K562 (cell line): ENCODE data around the gene AFG1L. TPM values are rescaled to one million over a fixed set of nuclear protein-coding genes. Genes with fewer than 3 reads are reported as not detected.

Experiments used
- GATA2 ChIP-seq: sonication (generic); formaldehyde crosslinking; IDR thresholded peaks from 2 replicates; pipeline ENCODE4 v1.4.0; 2020; ENCODE audit warnings: mild to moderate bottlenecking, missing genetic modification reagents
- KDM2B ChIP-seq: fragments of 250-450 bp; sonication (Bioruptor Pico); IDR thresholded peaks from 2 replicates; pipeline ENCODE4 v1.8.0; 2021; ENCODE audit warnings: mild to moderate bottlenecking, moderate library complexity
- MYNN ChIP-seq, 2 experiments: sonication (generic); formaldehyde crosslinking in 1 of 2; IDR thresholded peaks; 2 replicates each; pipeline versions ENCODE4 v1.5.0 to v1.6.1; 2016 to 2020; ENCODE audit warnings: antibody characterized with exemption in 1 of 2, missing genetic modification reagents in 1 of 2
- NFE2L1 ChIP-seq: fragments of 450-650 bp; IDR thresholded peaks from 2 replicates; pipeline ENCODE4 v1.6.1; 2016; ENCODE audit warnings: missing genetic modification characterization, low read depth, mild to moderate bottlenecking, missing compliant biosample characterization, moderate library complexity, borderline replicate concordance
- POU5F1 ChIP-seq: fragments of 150-350 bp; IDR thresholded peaks from 2 replicates; pipeline ENCODE4 v1.6.1; 2014; ENCODE audit warnings: borderline replicate concordance, low read length, low read depth, mild to moderate bottlenecking; ENCODE audit not compliant: partially characterized antibody
- polyA plus RNA-seq, 8 experiments: library from polyadenylated mRNA; depleted of rRNA in 4 of 8; stranded (reverse) in 5 of 8; unstranded in 3 of 8; fragments of >200 nt; fragmentation: Nextera tagmentation in 2 of 8; fragmentation: Illumina TruSeq in 1 of 8; extraction: Ambion mirVana in 2 of 8; extraction: Trizol in 1 of 8; gene quantifications; 2 replicates each; pipeline versions ENCODE4 v1.2.1 to v1.2.3, GENCODE V29; 2011 to 2014; ENCODE audit warnings: inconsistent platforms in 1 of 8, missing spikeins in 1 of 8
- total RNA-seq, 7 experiments: library from RNA; depleted of rRNA in 6 of 7; stranded (reverse); fragments of >200 nt in 6 of 7; fragmentation: Illumina TruSeq in 2 of 7; extraction: Trizol in 2 of 7; gene quantifications; 2 replicates each; pipeline versions ENCODE4 v1.2.1 to v1.2.3, GENCODE V29; 2011 to 2021; ENCODE audit warnings: low replicate concordance in 1 of 7
- TF ChIP-seq, protein P1 (sequence below), 2 experiments: IDR thresholded peaks; 2 replicates each; pipeline ENCODE4 v1.6.1; 2011; ENCODE audit warnings: borderline replicate concordance in 1 of 2, control low read depth in 1 of 2, low read depth in 1 of 2, low read length in 1 of 2, mild to moderate bottlenecking in 1 of 2, mixed read lengths in 1 of 2, moderate library complexity in 1 of 2; ENCODE audit not compliant: insufficient read depth in 1 of 2, insufficient read length in 1 of 2, poor library complexity in 1 of 2, severe bottlenecking in 1 of 2; ENCODE audit errors: extremely low read depth in 1 of 2
- TF ChIP-seq, protein P2 (sequence below), 2 experiments: fragments of 450-650 bp in 1 of 2; sonication (generic) in 1 of 2; formaldehyde crosslinking in 1 of 2; IDR thresholded peaks in 1 of 2; conservative IDR thresholded peaks in 1 of 2; 2 replicates each; pipeline versions ENCODE4 v1.6.1 to v1.8.1; 2016 to 2023; ENCODE audit warnings: mild to moderate bottlenecking in 2 of 2, moderate library complexity in 2 of 2, inconsistent platforms in 1 of 2, missing genetic modification reagents in 1 of 2
- TF ChIP-seq, protein P3 (sequence below): fragments of 150-350 bp; IDR thresholded peaks from 2 replicates; pipeline ENCODE4 v1.6.1; 2014; ENCODE audit warnings: low read depth, mild to moderate bottlenecking, low read length, borderline replicate concordance
- TF ChIP-seq, protein P4 (sequence below), 2 experiments: fragments of 450-650 bp; IDR thresholded peaks; 2 replicates each; pipeline ENCODE4 v1.6.1; 2016
- TF ChIP-seq, protein P5 (sequence below): fragments of 250-450 bp; sonication (Bioruptor Pico); IDR thresholded peaks from 2 replicates; pipeline ENCODE4 v1.8.0; 2022; ENCODE audit warnings: inconsistent platforms
- TF ChIP-seq, protein P6 (sequence below): sonication (generic); formaldehyde crosslinking; IDR thresholded peaks from 2 replicates; pipeline ENCODE4 v1.8.0; 2022; ENCODE audit warnings: mild to moderate bottlenecking, missing genetic modification reagents

Gene AFG1L
- total and polyA plus RNA-seq, 9 of the 15 experiments (the other 6 are each of a cell fraction or from before 2014, with no cell fraction given), result 2.2 to 15.5 (median 5.8) TPM

DNA sequence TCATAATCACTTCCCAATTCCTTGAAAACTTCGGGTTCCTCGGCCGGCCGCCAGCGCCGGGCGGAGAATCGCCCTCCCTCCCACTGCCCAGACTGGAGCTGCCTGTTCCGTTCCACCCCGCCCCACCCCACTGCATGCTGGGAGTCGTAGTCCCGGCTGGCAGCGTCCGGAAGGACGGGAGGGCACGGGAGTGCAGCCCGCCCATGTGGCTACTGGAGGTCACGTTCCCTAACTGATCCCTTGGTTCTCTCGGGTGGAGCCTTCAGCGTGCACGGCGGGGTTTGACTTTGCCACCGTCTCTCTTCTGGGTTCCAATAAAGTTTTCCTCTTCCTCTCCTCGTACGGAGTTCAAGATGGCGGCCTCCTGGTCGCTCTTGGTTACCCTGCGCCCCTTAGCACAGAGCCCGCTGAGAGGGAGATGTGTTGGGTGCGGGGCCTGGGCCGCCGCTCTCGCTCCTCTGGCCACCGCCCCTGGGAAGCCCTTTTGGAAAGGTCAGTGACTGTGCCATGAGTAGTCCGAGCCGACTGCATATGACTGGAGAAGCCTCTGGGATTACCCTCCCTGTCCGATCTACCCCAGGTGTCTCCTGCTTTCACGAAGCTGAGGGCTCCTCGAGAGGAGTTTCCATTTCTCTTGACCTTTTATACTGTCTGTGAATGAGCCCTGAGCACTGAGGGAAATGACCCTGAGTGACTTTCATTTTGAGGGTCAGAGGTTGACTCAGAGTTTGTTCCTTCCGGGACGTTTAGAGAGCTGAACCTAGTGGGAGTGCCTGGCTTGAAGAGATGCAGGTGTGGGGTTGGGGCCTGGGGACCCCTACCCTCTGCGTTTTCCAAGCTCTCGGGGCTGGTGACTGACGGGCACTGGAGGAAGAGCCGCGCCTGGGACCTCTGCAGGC lies at the start of gene AFG1L (continued):
- TF ChIP-seq, protein P1, sequence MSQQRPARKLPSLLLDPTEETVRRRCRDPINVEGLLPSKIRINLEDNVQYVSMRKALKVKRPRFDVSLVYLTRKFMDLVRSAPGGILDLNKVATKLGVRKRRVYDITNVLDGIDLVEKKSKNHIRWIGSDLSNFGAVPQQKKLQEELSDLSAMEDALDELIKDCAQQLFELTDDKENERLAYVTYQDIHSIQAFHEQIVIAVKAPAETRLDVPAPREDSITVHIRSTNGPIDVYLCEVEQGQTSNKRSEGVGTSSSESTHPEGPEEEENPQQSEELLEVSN (IDR thresholded peaks at IDR 0.05; ENCODE audit: borderline replicate concordance in 1 of 2, extremely low read depth in 1 of 2, insufficient read depth in 1 of 2, insufficient read length in 1 of 2, low read depth in 1 of 2, low read length in 1 of 2, poor library complexity in 1 of 2, severe bottlenecking in 1 of 2), result no peak
- TF ChIP-seq, protein P2, sequence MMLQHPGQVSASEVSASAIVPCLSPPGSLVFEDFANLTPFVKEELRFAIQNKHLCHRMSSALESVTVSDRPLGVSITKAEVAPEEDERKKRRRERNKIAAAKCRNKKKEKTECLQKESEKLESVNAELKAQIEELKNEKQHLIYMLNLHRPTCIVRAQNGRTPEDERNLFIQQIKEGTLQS (IDR thresholded peaks at IDR 0.05), result no peak
- TF ChIP-seq, protein P2 (CRISPR knock-in tag; conservative IDR thresholded peaks at IDR 0.05), result no peak
- no peak for TF ChIP-seq KDM2B
- TF ChIP-seq, protein P3, sequence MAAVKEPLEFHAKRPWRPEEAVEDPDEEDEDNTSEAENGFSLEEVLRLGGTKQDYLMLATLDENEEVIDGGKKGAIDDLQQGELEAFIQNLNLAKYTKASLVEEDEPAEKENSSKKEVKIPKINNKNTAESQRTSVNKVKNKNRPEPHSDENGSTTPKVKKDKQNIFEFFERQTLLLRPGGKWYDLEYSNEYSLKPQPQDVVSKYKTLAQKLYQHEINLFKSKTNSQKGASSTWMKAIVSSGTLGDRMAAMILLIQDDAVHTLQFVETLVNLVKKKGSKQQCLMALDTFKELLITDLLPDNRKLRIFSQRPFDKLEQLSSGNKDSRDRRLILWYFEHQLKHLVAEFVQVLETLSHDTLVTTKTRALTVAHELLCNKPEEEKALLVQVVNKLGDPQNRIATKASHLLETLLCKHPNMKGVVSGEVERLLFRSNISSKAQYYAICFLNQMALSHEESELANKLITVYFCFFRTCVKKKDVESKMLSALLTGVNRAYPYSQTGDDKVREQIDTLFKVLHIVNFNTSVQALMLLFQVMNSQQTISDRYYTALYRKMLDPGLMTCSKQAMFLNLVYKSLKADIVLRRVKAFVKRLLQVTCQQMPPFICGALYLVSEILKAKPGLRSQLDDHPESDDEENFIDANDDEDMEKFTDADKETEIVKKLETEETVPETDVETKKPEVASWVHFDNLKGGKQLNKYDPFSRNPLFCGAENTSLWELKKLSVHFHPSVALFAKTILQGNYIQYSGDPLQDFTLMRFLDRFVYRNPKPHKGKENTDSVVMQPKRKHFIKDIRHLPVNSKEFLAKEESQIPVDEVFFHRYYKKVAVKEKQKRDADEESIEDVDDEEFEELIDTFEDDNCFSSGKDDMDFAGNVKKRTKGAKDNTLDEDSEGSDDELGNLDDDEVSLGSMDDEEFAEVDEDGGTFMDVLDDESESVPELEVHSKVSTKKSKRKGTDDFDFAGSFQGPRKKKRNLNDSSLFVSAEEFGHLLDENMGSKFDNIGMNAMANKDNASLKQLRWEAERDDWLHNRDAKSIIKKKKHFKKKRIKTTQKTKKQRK, result no peak
- 0 out of 2 replicates have a peak, but pooled peaks have one; percentile 47 for TF ChIP-seq MYNN (IDR thresholded peaks at IDR 0.05)
- no peak for TF ChIP-seq MYNN (CRISPR knock-in tag; IDR thresholded peaks at IDR 0.05)
- TF ChIP-seq, protein P4, sequence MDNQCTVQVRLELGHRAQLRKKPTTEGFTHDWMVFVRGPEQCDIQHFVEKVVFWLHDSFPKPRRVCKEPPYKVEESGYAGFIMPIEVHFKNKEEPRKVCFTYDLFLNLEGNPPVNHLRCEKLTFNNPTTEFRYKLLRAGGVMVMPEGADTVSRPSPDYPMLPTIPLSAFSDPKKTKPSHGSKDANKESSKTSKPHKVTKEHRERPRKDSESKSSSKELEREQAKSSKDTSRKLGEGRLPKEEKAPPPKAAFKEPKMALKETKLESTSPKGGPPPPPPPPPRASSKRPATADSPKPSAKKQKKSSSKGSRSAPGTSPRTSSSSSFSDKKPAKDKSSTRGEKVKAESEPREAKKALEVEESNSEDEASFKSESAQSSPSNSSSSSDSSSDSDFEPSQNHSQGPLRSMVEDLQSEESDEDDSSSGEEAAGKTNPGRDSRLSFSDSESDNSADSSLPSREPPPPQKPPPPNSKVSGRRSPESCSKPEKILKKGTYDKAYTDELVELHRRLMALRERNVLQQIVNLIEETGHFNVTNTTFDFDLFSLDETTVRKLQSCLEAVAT (IDR thresholded peaks at IDR 0.05), result 0 out of 4 replicates have a peak, but pooled peaks of 1 of the 2 experiments have one; percentile 12
- TF ChIP-seq NFE2L1 (tag), result no peak
- TF ChIP-seq, protein P5, sequence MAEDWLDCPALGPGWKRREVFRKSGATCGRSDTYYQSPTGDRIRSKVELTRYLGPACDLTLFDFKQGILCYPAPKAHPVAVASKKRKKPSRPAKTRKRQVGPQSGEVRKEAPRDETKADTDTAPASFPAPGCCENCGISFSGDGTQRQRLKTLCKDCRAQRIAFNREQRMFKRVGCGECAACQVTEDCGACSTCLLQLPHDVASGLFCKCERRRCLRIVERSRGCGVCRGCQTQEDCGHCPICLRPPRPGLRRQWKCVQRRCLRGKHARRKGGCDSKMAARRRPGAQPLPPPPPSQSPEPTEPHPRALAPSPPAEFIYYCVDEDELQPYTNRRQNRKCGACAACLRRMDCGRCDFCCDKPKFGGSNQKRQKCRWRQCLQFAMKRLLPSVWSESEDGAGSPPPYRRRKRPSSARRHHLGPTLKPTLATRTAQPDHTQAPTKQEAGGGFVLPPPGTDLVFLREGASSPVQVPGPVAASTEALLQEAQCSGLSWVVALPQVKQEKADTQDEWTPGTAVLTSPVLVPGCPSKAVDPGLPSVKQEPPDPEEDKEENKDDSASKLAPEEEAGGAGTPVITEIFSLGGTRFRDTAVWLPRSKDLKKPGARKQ, result no peak
- no peak for TF ChIP-seq POU5F1
- TF ChIP-seq, protein P6, sequence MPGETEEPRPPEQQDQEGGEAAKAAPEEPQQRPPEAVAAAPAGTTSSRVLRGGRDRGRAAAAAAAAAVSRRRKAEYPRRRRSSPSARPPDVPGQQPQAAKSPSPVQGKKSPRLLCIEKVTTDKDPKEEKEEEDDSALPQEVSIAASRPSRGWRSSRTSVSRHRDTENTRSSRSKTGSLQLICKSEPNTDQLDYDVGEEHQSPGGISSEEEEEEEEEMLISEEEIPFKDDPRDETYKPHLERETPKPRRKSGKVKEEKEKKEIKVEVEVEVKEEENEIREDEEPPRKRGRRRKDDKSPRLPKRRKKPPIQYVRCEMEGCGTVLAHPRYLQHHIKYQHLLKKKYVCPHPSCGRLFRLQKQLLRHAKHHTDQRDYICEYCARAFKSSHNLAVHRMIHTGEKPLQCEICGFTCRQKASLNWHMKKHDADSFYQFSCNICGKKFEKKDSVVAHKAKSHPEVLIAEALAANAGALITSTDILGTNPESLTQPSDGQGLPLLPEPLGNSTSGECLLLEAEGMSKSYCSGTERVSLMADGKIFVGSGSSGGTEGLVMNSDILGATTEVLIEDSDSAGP (CRISPR knock-in tag), result no peak
- no peak for TF ChIP-seq GATA2 (CRISPR knock-in tag)
